Endothelial cell of umbilical vein (primary cell): ENCODE data around the gene ARSJ. TPM values are rescaled to one million over a fixed set of nuclear protein-coding genes. Genes with fewer than 3 reads are reported as not detected.

Experiments used
- BruUV-seq: library from RNA; stranded (reverse); fragments of 400-500 nt; replicated peaks from 2 replicates; lab custom pipeline; 2021; lab: Mats Ljungman, UMichigan
- CTCF ChIA-PET: fragments of 300-600, 350-600 bp; sonication (Branson Sonifier 250); formaldehyde crosslinking; loops from one replicate; lab custom pipeline; 2021; ENCODE audit warnings: antibody characterized with exemption, inconsistent platforms; lab: Charles Lee
- POLR2A ChIA-PET: fragments of 300-600, 350-600 bp; sonication (Branson Sonifier 250); formaldehyde crosslinking; loops from one replicate; lab custom pipeline; 2021; ENCODE audit warnings: antibody characterized with exemption, inconsistent platforms; lab: Charles Lee
- DNase-seq: peaks from one replicate; pipeline ENCODE4 v3.0.0-alpha.2; 2011; ENCODE audit warnings: low read depth, low spot score
- FAIRE-seq: peaks from 2 replicates; lab custom pipeline; 2011; peaks lifted over from hg19 to GRCh38; lab: Jason Lieb, UNC
- H2AFZ ChIP-seq: 2 replicates; pipeline ENCODE4 v1.6.0; 2012; ENCODE audit warnings: low read depth, low read length, control low read depth, inconsistent platforms
- H3K27ac ChIP-seq: 2 replicates; pipeline ENCODE4 v1.5.1; 2011; ENCODE audit warnings: low read depth, mild to moderate bottlenecking, control low read depth, low read length, moderate library complexity; ENCODE audit not compliant: insufficient read depth
- H3K27me3 ChIP-seq, 2 experiments: 2 replicates each; pipeline versions ENCODE4 v1.6.0 to v1.6.1; 2011; ENCODE audit warnings: low read length in 2 of 2, mixed read lengths in 1 of 2; ENCODE audit not compliant: control insufficient read depth in 2 of 2, insufficient read depth in 2 of 2
- H3K36me3 ChIP-seq, 2 experiments: 2 replicates in 1 of 2; 3 replicates in 1 of 2; pipeline ENCODE4 v1.5.1; 2011; ENCODE audit warnings: low read length in 2 of 2, mild to moderate bottlenecking in 1 of 2, moderate library complexity in 1 of 2; ENCODE audit not compliant: control insufficient read depth in 2 of 2, insufficient read depth in 2 of 2; ENCODE audit errors: extremely low read depth in 1 of 2
- H3K4me1 ChIP-seq: 3 replicates; pipeline ENCODE4 v1.5.1; 2011; ENCODE audit warnings: mild to moderate bottlenecking, low read length; ENCODE audit not compliant: control insufficient read depth, insufficient read depth; ENCODE audit errors: extremely low read depth
- H3K4me2 ChIP-seq: 2 replicates; pipeline ENCODE4 v1.6.1; 2011; ENCODE audit warnings: low read length, control low read depth, mixed read lengths; ENCODE audit not compliant: insufficient read depth
- H3K4me3 ChIP-seq, 3 experiments: fragments of 200-600 bp in 1 of 3; sonication (generic), shearing (Covaris generic) in 1 of 3; replicated peaks in 1 of 3; 2 replicates each; pipeline ENCODE4 v1.5.1; 2011 to 2016; ENCODE audit warnings: control low read depth in 3 of 3, low read length in 3 of 3, mild to moderate bottlenecking in 2 of 3, inconsistent platforms in 1 of 3, low read depth in 1 of 3, moderate library complexity in 1 of 3; ENCODE audit not compliant: insufficient read depth in 1 of 3
- H3K79me2 ChIP-seq: 2 replicates; pipeline ENCODE4 v1.6.0; 2012; ENCODE audit warnings: low read length, inconsistent platforms; ENCODE audit not compliant: control insufficient read depth, insufficient read depth
- H3K9ac ChIP-seq: replicated peaks from 2 replicates; pipeline ENCODE3; 2011; ENCODE audit warnings: low read length, control low read depth; ENCODE audit not compliant: insufficient read depth; ENCODE audit errors: extremely low read depth
- H3K9me1 ChIP-seq: replicated peaks from 3 replicates; pipeline ENCODE4 v1.6.0; 2011; ENCODE audit warnings: mild to moderate bottlenecking, low read length; ENCODE audit not compliant: control insufficient read depth, insufficient read depth; ENCODE audit errors: extremely low read depth
- H3K9me3 ChIP-seq: replicated peaks from 2 replicates; pipeline ENCODE4 v1.5.1; 2012; ENCODE audit warnings: low read length, inconsistent platforms; ENCODE audit not compliant: control insufficient read depth, insufficient read depth
- H4K20me1 ChIP-seq: replicated peaks from 2 replicates; pipeline ENCODE3; 2011; ENCODE audit warnings: mild to moderate bottlenecking, low read length; ENCODE audit not compliant: control insufficient read depth, insufficient read depth; ENCODE audit errors: extremely low read depth
- EZH2 ChIP-seq: IDR thresholded peaks from 2 replicates; pipeline ENCODE4 v1.6.1; 2012; ENCODE audit warnings: borderline replicate concordance, low read depth, mild to moderate bottlenecking, moderate library complexity, low read length, inconsistent platforms; ENCODE audit not compliant: severe bottlenecking
- FOS ChIP-seq: IDR thresholded peaks from 2 replicates; pipeline ENCODE4 v1.6.1; 2011; ENCODE audit warnings: mild to moderate bottlenecking, low read length, moderate library complexity, borderline replicate concordance; ENCODE audit not compliant: insufficient read depth
- GATA2 ChIP-seq: IDR thresholded peaks from 2 replicates; pipeline ENCODE4 v1.7.0; 2011; ENCODE audit warnings: low read depth, mild to moderate bottlenecking, moderate library complexity, mixed read lengths, low read length; ENCODE audit not compliant: insufficient read length, insufficient read depth
- MYC ChIP-seq: IDR thresholded peaks from one replicate; pipeline ENCODE4 v1.6.1; 2011; ENCODE audit warnings: mild to moderate bottlenecking, low read depth, low read length
- POLR2A ChIP-seq: IDR thresholded peaks from 2 replicates; pipeline ENCODE4 v1.6.1; 2012; ENCODE audit warnings: low read depth, mild to moderate bottlenecking, control low read depth, low read length
- POLR2AphosphoS5 ChIP-seq: IDR thresholded peaks from 2 replicates; pipeline ENCODE4 v1.6.1; 2012; ENCODE audit warnings: low read depth, mild to moderate bottlenecking, control low read depth, low read length, moderate library complexity; ENCODE audit not compliant: insufficient read depth
- dilution Hi-C: fragments of 300-500 bp; cut with MboI; formaldehyde crosslinking; loops from one replicate; pipeline ENCODE4 v1.15.0; 2019; ENCODE audit warnings: low sequenced_read_pairs; ENCODE audit not compliant: extremely low pct_ligation_motif_present
- intact Hi-C: fragments of 100-400 bp; cut with micrococcal nuclease; formaldehyde crosslinking; loops from one replicate; pipeline ENCODE4 v1.10.0; 2022
- polyA plus RNA-seq, 4 experiments: library from polyadenylated mRNA; depleted of rRNA in 3 of 4; stranded (reverse) in 3 of 4; unstranded in 1 of 4; fragments of >200 nt; gene quantifications; 2 replicates each; pipeline versions ENCODE4 v1.2.1 to v1.2.3, GENCODE V29; 2011 to 2012; ENCODE audit warnings: missing spikeins in 1 of 4
- total RNA-seq: library from RNA; stranded (reverse); gene quantifications from 2 replicates; pipeline ENCODE4 v1.2.3, GENCODE V29; 2021
- TF ChIP-seq, protein P1 (sequence below): IDR thresholded peaks from 2 replicates; pipeline ENCODE4 v1.6.1; 2011; ENCODE audit not compliant: insufficient read depth, insufficient read length
- TF ChIP-seq, protein P2 (sequence below), 2 donors: IDR thresholded peaks; 1 replicate in 1 of 2; 2 replicates in 1 of 2; pipeline ENCODE4 v1.5.1; 2011; ENCODE audit warnings: low read length in 2 of 2, mild to moderate bottlenecking in 2 of 2, moderate library complexity in 2 of 2, control low read depth in 1 of 2, inconsistent platforms in 1 of 2, low read depth in 1 of 2; ENCODE audit not compliant: insufficient read depth in 1 of 2; ENCODE audit errors: extremely low read depth in 1 of 2

Gene ARSJ
- total and polyA plus RNA-seq, 2 donors (not counting 3 experiments of a cell fraction or from before 2014, with no cell fraction given) = 21.9 to 50.0 TPM

DNA sequence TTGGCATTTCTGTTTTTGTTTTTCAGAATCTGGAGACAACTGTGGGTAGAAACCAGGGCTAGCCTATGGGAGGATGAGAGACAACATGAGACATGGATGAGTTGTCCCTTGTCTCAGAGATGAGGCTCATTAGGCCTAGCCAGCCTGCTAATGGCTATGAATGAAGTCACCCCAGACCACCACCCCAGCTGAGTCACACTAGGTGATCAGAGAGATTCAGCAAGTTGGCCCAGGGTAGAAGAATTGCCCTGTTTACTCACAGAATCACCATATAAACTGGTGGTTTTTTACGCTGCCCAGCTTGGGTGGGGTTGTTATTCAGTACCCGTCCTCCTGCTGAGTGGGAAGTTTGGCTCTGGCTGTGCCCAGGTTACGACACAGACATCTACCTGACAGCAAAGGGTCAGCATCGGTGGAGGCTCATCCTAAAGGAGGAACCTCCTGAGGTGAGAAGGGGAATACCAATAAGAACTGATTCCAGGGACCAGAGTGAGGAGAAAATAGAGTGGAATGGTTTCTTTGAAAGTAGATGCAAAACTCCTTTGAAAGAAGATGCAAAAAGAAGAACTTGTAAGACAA, 17.2 kb upstream of the ARSJ start:
- TF ChIP-seq EZH2 = no peak
- TF ChIP-seq POLR2A = no peak
- TF ChIP-seq, protein P1, sequence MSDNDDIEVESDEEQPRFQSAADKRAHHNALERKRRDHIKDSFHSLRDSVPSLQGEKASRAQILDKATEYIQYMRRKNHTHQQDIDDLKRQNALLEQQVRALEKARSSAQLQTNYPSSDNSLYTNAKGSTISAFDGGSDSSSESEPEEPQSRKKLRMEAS = no peak
- no peak for TF ChIP-seq MYC
- TF ChIP-seq GATA2 = no peak
- TF ChIP-seq, protein P2, sequence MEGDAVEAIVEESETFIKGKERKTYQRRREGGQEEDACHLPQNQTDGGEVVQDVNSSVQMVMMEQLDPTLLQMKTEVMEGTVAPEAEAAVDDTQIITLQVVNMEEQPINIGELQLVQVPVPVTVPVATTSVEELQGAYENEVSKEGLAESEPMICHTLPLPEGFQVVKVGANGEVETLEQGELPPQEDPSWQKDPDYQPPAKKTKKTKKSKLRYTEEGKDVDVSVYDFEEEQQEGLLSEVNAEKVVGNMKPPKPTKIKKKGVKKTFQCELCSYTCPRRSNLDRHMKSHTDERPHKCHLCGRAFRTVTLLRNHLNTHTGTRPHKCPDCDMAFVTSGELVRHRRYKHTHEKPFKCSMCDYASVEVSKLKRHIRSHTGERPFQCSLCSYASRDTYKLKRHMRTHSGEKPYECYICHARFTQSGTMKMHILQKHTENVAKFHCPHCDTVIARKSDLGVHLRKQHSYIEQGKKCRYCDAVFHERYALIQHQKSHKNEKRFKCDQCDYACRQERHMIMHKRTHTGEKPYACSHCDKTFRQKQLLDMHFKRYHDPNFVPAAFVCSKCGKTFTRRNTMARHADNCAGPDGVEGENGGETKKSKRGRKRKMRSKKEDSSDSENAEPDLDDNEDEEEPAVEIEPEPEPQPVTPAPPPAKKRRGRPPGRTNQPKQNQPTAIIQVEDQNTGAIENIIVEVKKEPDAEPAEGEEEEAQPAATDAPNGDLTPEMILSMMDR (IDR thresholded peaks at IDR 0.05; ENCODE audit: extremely low read depth in 1 of 2, insufficient read depth in 1 of 2, low read depth in 1 of 2, low read length in 2 of 2) = no peak
- no peak for TF ChIP-seq POLR2AphosphoS5
- TF ChIP-seq FOS = no peak
- dilution Hi-C loops = no loop called here
- no peak for FAIRE-seq

More for the DNA sequence above, 17.2 kb upstream of the ARSJ start:
- H3K79me2 ChIP-seq = no peaks in the 10 kb centered on the region
- BruUV-seq = no TSS peak
- no peak overlapping the region for H3K9ac ChIP-seq
- H3K27ac ChIP-seq = no peak overlapping the region
- H3K4me2 ChIP-seq = no peak overlapping the region
- no peaks in the 10 kb centered on the region for H3K9me1 ChIP-seq
- ChIA-PET CTCF (interaction anchor here (1.1 kb wide), 1 partner anchor 9 kb away, joined by 3 read pairs; no protein-coding TSS in a partner anchor), POLR2A (no interaction called here)
- H3K4me1 ChIP-seq = no peaks in the 10 kb centered on the region
- H4K20me1 ChIP-seq = no peaks in the 10 kb centered on the region
- intact Hi-C loops = no loop called here
- H3K4me3 ChIP-seq = no peak overlapping the region
- H2AFZ ChIP-seq = no peak overlapping the region
- H3K36me3 ChIP-seq = no peaks in the 10 kb centered on the region
- no peaks in the 10 kb centered on the region for H3K27me3 ChIP-seq
- H3K9me3 ChIP-seq = no peaks in the 10 kb centered on the region
- no peak for DNase-seq
